Suprapubic skin (tissue), 4 donors: Measurements from ENCODE around the gene RIMKLA.

Source experiments
- POLR2A ChIP-seq, 2 donors: fragments of 450-650 bp; IDR thresholded peaks; one replicate each; pipeline ENCODE4 v1.6.1; 2017; ENCODE audit warnings: antibody characterized with exemption in 2 of 2, mild to moderate bottlenecking in 2 of 2, moderate library complexity in 2 of 2
- POLR2AphosphoS5 ChIP-seq, 3 donors: sonication (generic); formaldehyde crosslinking; IDR thresholded peaks; one replicate each; pipeline ENCODE4 v1.6.1; 2017; ENCODE audit warnings: antibody characterized with exemption in 3 of 3
- TF ChIP-seq, protein P1 (sequence below), 2 donors: fragments of 200-600 bp in 1 of 2; fragments of 450-650 bp in 1 of 2; sonication (generic) in 1 of 2; IDR thresholded peaks; one replicate each; pipeline ENCODE4 v1.5.1; 2016 to 2019; ENCODE audit warnings: antibody characterized with exemption in 2 of 2, mild to moderate bottlenecking in 1 of 2, moderate library complexity in 1 of 2

DNA sequence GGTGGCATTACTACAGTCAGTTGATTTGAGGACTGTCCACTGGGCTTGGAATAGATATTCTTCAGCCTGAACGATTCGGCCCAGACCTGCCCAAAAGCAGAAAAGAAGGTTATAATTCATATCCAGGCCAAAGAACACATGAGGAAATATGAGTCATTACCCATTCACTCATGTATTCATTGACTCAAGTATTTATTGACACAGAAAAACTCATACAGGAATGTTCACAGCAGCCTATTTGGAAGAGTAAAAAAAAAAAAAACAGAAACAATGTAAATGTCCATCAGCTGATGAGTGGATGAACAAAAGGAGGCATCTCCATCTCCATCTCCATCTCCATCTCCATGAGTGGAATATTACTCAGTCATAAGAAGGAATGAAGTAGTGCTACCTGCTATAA lies 59.3 kb downstream of the RIMKLA start:
- TF ChIP-seq POLR2A (IDR thresholded peaks at IDR 0.05) = no peak
- TF ChIP-seq POLR2AphosphoS5 (IDR thresholded peaks at IDR 0.05) = no peak
- TF ChIP-seq, protein P1, sequence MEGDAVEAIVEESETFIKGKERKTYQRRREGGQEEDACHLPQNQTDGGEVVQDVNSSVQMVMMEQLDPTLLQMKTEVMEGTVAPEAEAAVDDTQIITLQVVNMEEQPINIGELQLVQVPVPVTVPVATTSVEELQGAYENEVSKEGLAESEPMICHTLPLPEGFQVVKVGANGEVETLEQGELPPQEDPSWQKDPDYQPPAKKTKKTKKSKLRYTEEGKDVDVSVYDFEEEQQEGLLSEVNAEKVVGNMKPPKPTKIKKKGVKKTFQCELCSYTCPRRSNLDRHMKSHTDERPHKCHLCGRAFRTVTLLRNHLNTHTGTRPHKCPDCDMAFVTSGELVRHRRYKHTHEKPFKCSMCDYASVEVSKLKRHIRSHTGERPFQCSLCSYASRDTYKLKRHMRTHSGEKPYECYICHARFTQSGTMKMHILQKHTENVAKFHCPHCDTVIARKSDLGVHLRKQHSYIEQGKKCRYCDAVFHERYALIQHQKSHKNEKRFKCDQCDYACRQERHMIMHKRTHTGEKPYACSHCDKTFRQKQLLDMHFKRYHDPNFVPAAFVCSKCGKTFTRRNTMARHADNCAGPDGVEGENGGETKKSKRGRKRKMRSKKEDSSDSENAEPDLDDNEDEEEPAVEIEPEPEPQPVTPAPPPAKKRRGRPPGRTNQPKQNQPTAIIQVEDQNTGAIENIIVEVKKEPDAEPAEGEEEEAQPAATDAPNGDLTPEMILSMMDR (IDR thresholded peaks at IDR 0.05) = no peak
